Activated T-cell treated with anti-CD3 and anti-CD28 coated beads for 48 hours (primary cell): ENCODE data around the gene LYPD6.
"Not testable (repeated sequence)": the region's sequence is repeated elsewhere in the genome, so short reads cannot be mapped to it uniquely, and the experiment has no call there.

Experiments used
- DNase-seq: peaks from one replicate; pipeline ENCODE4 v3.0.0-alpha.2; 2020; ENCODE audit warnings: low read depth

Gene LYPD6, protein sequence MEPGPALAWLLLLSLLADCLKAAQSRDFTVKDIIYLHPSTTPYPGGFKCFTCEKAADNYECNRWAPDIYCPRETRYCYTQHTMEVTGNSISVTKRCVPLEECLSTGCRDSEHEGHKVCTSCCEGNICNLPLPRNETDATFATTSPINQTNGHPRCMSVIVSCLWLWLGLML

DNA sequence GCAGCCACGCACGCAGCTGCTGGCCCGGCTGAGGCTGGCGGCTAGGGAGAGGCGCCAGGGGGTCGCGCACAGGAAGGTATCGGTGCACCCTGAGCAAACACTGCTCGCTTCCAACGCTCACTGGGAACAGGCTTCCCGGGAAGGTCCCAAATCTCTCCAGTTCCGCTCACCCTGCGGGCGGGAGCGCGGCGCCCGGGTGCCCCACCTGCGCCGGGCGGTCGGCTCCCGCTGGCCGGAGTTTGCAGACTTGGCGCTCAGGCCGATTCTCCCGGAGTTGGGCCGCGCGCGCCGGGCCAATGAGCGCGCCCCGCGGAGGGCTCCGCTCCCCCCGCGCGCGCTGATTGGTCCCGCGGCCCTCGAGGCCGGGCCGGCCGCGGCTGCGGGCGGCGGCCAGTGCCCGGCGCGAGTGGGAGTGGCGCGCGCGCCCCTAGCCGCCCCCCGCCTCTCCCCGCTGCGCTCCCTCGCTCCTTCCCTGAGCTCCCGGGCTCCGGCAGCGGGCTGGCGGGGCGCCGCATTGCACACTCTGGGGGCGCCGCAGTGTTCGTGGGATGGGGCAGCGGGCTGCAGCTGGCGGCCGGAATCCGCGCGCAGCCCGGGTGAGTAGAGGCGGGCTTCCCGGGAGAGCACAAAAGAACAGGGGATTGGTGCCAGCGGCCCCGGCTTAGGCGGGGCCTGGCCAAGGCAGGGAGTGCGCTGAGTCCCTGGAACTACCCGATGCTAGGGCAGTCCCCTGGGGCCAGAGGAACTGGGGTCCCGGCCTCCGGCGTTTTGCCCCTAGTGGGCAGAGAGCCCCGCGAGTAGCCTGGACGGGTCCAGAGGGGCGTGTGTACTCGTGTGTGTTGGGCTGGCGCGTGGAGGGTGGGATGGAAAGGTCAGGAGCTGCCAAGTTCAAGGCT is at the start of gene LYPD6:
Gene LYPD6, plus strand, starts transcription at position 461 of the 896 bp plus-strand sequence. CDS start 107,122 bp downstream, outside the sequence.
- DNase-seq: no peak

DNA sequence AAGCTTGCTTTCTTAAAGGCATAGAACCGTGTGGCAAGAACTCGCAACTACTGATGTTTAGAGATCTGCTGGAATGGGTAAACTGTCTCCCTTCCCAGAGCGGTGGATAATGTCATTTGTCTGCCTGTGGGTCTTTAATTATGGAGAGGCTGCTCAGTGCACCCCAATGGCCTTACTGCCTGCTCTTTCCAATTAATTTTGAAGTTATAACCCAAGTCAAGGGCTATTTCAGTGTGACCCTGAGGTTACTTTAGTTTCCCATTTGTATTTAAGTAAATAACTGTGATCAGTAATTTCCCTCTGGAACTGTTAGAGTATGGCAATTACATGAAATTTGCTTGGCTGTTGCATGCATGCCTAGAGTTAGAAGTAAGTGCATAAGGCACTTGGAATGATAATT is 48.9 kb upstream of the LYPD6 start:
- DNase-seq: no peak

DNA sequence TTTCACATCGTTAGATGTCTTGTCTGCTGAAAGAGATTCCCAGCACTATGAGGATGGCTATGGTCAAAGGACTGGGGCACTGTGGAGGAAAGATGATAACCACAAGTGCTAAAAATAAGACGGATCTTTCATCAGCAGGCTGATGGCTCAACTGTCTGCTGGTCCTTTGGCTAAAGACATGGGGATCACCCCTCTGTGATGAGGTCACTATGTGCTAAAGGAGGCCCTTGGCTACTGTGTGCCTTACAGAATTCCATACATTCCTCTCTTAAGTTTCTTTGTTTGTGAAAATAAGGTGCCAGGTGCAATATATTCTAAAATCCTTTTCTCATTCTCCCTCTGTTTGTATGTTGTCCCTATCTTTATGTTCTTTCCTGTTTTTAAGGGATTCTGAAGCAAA is 39.7 kb upstream of the LYPD6 start:
- DNase-seq: no peak

DNA sequence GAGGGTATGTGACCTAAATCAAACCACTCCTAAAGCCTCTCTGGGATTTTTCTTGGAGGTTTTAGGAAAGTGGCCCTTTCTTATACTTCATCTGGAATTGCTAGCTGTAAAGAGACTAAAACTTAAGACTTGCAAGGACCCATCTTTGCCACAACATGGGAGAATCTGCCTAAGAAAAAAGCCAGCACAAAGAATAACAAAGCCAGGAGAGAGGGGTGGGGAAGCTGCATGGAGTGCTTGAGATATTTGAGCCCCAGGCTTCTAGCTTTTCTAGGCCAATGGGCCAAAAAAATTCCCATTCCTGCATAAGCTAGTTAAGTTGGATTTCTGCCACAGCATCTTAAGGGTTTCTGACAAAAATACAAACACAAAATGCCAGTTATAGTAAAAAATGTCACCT is 38.5 kb upstream of the LYPD6 start:
- DNase-seq: no peak

DNA sequence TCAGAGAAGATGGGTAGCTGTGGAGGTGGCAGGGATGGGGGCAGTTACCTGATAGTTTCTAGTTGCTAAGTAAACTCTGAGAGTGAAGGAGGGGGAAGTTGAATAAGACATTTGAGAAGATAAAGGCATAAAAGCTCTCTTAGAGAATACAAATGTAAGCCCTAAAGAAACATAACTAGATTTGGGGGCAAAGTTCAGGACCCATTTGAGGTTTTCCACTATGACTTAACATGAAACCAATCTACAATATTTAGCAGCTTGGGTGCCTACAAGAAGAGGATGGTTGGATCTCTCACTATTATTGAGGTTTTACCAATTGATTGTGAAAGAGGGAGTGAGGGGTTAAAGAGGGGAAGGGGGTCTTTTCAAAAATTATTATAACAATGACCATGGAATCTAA is 34.4 kb upstream of the LYPD6 start:
- DNase-seq: no peak

DNA sequence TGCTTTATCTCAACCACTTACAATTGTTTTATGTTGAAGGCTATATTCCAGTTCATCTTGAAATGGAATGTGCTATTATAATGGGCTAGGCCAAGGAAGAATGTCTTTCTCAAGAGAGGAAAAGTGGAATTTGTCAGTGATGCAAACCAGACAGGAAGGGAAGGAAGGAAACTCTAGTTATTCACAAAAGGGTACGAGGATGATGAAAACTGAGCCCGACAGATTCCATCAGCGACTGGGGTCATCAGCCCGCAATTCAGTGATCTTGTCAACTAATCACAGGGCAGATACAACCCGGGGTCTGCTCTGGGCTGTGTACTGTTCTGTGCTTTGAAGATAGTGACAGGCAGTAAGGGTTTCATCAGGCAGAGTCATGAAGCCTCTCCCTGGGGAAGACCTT is 23.4 kb upstream of the LYPD6 start:
- no peak for DNase-seq

DNA sequence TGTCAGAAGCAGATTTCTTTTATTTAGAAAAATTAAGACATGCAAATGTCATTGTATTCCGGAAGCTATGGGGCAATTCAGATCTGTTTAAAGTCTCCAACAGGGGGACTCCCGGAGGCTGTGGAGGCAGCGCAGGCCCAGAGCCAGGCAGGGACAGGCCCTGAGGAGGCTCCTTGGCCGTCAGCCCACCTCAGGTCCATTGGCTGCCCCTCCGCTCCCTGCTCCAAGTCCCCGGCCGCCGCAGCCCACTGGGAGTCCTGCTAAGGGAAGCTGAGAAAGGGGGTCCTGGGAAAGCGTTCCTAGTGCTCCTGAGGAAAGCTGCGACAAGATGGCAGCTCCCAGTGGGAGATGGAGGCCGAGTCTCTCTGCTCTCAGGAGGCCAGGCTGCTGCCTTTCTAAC is 20.0 kb upstream of the LYPD6 start:
- DNase-seq: no peak

DNA sequence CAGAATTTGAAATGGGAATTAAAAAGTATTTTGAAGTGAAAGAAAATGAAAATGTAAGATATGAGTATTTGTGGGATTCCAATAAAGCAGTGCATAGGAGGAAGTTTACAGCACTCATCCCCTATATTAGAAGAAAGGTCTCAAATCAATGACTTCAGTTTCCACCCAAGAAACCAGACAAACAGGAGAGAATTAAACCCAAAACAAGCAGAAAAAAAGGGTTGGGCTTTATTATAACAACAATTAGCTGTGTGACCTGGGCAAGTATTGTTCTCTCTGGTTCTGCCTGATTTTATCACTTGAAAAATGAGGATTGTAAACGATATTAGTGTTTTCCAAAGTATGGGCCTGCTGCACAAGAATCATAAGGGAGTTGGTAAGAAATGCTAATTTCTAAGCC is 18.3 kb upstream of the LYPD6 start:
- DNase-seq: no peak

DNA sequence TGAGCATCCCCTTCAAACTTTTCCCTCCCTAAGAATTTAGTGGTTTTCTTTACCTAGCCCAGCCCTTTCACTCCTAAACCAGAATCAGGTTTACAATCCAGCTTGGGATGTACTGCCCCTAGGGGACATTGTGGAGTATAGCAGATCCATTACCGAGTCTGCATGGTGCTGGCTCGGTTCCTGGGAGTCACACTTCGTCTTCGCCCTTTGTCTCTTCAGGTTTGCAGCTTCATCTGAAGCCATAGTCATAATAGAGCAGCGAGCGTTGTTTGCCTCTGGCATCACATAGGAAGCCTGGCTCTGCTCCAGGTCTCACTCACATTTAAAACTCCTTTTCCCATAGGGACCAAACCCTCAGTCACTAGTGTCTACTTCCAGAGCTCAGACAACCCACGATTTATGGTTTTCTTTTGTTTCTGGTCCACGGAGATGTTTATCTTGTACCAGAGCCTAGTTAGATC is 16.8 kb upstream of the LYPD6 start:
- DNase-seq: no peak

DNA sequence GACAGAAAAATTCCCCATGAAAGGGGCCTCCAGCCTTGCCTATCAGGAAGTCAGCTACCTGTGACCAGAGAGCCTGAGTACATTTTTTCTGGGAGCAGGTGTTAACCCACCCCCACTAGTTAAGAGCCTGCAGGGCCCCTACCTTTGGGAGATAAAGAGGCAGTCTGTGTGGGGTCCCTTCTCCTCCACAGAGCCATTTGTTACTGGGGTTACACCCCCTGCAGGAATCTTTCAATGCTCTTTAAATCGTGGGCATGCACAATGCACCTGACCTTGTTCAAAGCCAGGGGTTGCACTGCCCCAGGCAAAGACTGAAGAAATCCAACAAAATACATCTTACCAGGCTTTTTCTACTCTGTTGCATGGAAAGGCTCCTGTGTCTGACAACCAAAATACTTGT is 15.7 kb upstream of the LYPD6 start:
- DNase-seq: no peak

DNA sequence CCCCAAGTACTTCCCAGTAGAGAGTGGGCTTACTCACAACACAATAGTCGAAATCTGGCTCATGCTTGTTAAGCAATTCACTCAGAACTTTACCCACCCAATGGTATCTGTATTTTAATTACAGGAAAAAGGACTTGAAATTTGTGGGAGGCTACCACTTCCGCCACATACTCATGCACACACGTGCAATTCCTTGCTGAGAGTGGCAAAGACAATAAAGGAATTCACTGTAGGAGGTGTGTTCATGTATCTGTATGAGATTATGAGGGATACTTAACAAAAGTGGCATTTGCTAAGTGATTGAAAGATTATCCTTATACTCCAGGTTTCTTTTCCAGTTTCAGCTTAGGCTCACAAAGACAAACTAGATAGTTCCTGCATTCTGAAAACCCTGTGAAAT is 14.9 kb upstream of the LYPD6 start:
- DNase-seq: no peak

DNA sequence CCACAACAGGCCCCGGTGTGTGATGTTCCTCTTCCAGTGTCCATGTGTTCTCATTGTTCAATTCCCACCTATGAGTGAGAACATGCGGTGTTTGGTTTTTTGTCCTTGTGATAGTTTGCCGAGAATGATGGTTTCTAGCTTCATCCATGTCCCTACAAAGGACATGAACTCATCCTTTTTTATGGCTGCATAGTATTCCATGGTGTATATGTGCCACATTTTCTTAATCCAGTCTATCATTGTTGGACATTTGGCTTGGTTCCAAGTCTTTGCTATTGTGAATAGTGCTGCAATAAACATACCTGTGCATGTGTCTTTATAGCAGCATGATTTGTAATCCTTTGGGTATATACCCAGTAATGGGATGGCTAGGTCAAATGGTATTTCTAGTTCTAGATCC is 11.8 kb upstream of the LYPD6 start:
- DNase-seq: not testable (repeated sequence)

DNA sequence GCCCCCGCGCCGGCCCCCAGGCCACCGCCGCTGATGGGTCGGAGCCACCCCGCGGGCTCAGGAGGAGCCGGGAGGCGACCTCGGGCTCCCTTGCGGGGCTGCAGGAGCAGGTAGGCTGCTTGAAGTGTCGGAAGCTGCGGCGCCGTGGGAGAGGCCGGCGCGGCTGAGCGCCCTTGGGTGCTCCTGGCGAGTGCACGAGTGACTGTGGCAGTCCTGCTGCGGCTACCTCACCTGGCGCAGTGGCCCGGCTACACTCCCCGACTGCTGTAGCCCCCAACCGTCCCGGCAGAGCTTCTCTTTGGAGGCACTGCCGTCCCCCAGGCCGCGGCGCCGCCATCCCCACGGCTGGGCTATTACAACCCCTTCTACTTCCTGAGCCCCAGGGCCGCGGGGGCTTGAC is 10.0 kb upstream of the LYPD6 start:
- DNase-seq: no peak

DNA sequence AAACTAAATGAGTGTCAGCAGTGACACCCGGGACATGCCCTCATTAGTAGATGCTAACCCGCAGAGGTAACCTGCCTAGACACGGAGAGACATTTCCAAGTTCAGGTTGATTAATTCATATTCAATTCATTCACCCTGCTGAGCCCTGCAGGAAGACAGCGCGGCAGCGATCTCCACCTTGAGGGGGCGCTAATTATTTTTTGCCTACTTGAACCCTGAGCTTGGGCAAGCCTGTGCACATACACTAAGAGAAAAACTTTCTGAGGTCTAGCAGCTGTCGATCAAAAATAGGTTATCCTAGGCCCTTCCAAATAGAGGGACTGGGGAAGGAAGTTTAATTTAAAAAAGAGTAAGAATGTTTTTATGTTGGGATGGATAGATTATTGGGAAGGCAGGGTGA is 1.3 kb upstream of the LYPD6 start:
- no peak for DNase-seq

DNA sequence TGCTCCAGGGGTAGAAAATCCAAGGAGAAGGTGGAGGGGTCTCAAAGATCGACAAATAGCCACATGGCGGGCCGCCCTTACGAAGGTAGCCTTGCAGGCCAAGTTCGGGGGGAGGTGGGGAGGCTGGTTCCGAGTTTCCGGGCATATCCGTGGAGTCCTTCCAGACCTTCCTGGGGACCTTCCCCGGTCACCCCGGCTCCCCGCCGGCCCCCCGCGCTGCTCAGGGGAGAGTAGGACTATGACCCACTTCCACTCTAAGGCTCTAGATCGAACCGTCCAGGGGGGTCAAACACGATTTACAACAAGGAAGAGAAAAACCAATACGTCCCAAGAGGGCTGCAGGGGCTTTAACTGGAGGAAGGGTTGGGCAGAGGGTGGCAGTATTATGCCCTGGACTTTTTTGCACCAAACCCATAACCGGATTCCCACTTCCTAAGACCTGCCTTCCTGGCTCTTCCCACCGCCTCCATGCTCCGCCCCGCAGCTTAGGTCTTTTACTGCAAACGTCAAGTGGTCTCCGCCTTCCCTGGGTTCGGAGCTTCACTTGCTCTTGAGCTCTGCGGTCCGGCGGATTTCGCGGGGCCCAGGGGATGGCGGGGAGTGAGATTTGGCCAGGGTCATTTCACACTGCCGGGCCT is 779 bp upstream of the LYPD6 start:
- DNase-seq: no peak

DNA sequence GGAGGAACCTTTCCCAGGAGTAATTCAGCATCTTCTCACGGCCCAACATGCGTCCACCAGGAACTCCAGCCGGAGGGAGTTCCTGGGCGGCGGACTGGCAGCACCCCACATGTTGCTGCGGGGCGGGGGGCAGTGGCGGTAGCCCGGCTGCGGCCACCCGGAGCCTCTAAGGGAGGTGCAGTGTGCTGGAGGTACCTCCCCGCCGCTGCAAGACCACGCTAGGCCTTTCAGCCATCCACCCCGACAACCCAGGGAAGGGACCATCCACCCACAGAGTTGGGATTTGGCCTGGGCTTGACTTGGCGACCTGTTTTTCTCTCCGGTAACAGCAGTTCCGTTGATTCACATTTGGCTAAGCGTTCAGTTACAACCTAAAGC is 625 bp downstream of the LYPD6 start:
- no peak for DNase-seq

DNA sequence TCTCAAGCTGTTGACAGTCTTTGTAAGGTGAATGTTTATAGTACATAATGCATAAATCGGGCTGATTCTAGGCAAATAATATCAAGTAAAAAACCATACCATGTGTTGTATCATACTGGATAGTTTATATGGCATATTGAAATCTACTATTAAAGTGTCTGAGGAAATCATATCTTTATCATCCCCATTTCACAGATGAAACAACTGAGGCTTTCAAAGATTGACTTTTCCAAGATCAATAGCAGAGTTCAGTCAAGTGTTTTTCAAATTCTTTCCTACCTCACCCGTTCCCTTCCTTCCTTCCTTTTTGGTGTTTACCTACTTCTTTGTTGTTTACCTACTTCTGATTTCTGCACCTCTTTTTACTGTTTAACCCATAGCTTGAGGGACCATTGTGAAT is 2.0 kb downstream of the LYPD6 start:
- no peak for DNase-seq

DNA sequence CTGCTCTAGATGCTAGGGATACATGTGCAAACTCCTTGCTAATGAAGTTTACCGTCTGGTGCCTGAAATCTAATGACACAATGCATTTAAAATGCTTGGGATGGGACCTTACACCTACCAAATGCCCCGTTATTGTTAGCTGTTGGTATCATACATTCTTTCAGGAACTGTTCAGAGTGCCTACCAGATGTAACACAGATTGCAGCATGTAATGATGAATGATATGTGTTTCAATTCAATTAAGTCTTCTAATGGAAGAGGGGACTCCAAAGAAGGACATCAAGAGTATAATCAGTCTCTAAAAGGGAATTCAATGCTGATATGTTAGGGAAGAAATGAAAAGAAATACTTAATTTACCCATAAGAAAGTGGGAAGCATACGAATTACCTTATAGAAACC is 3.2 kb downstream of the LYPD6 start:
- DNase-seq: no peak

DNA sequence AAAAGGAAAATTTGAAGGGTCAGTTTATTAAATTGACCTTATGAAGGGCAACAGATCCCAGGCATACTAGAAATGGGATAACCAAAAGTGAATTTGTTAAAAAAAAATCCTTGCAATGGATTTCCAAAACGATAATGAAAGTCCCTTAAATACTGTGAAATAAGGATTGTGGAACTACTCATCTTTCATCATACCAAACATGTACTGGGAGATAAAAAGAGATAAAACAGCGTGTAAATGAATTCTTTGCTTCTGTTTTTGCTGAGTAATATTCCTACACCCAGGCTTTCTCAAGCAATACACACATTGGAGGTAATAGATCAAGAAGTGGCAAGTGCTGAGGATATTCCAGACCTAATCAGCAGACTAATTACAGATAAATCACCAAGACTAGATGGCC is 3.8 kb downstream of the LYPD6 start:
- DNase-seq: no peak

DNA sequence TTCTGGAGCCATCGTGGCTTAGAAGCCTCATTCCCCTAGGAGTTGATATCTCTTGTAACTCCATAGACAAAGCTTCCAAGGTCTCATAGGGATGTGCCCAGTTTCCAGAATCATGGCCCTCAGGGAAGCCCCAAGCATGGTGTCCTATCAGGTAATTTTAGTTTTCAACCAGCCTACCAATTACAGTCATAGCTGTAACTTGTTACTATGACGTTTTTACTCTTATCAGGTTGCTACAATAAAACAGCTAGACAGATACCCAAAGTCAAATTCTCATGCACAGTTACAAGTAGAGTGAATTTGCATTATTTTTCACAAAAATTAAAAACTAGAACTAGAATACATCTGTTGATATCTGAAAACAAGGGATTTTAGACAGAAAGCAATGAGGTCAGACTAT is 8.9 kb downstream of the LYPD6 start:
- no peak for DNase-seq

DNA sequence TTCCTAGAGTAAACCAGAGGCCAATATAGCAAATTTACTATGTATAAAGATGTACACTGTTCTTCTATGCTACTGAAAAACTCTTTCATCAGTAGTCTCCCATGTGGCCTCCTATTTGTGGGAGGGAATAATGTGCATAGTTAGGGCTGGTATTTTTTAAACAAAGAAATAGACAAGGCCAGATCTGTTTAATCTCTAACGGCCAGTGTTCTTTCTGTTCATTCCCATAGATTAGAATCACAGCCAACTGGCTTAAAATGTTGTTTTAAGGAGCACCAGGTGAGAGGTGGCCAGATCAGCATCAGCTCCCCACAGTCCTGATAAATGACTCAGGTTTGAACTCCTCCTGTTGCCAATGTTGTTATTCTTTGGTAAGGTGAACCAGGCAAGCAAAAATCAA is 12.1 kb downstream of the LYPD6 start:
- no peak for DNase-seq

DNA sequence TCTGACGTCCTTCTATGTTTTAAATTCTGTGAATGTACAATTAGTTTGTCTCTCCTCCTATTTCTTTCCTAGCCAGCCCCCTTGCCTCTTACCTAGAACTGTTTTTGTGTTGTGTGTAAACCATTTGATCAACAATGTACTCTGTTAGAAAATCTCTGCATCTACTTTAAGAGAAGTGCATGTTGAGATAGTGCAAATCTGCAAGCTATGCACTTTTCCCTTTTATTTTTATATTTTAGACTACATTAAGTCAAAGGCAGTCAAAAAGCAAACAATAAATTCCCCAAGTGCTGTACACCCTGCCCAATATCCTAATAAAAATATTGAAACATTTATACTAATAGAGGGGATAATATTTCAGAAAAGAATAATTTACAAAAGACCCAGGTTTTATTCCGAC is 13.7 kb downstream of the LYPD6 start:
- DNase-seq: no peak

DNA sequence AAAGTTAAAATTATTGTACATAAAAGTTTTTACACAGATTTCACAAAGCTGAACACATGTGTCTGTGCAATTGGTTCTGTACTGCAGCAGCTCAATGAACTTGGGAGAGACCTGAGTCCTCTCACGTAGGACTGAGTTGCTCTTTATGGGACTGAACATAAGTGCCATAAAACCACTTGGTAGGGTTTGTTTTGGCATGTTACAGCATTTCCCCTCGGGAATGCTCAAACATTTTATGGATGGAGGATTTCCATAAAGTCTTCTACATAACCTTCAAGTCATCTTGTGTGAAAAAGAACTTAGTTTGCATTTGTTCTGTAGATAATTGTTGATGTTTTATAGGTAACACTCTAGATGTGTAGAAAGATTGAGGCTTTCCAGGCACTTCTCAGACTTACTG is 15.9 kb downstream of the LYPD6 start:
- no peak for DNase-seq
